Measurements from ENCODE around the gene TPSB2. TPM values are rescaled to one million over a fixed set of nuclear protein-coding genes. Genes with fewer than 3 reads are reported as not detected.

TPSB2 gene
- total RNA-seq, 1 donor from 2014 or later: not detected

GRCh38 chr16:1263591-1264344, 33.8 kb upstream of the TPSB2 start:
- H3K4me3 Mint-ChIP-seq (ENCODE audit: low read depth): no peak overlapping the region
- TF ChIP-seq CTCF (IDR thresholded peaks at IDR 0.05; ENCODE audit: unreplicated experiment): no peak

GRCh38 chr16:1262846-1263221, 32.9 kb upstream of the TPSB2 start:
- Mint-ChIP-seq H3K4me1 (ENCODE audit: low read depth) (no peaks in the 10 kb centered on the region), H3K36me3 (ENCODE audit: insufficient read depth) (no peaks in the 10 kb centered on the region)
- TF ChIP-seq CTCF (IDR thresholded peaks at IDR 0.05; ENCODE audit: unreplicated experiment): no peak

More at GRCh38 chr16:1263591-1264344, 33.8 kb upstream of the TPSB2 start:
- H3K36me3 Mint-ChIP-seq (ENCODE audit: insufficient read depth): no peaks in the 10 kb centered on the region
- no peaks in the 10 kb centered on the region for H3K4me1 Mint-ChIP-seq (ENCODE audit: low read depth)
- no peak for DNase-seq (ENCODE audit: low spot score, unreplicated experiment)
- no peak overlapping the region for H3K27ac Mint-ChIP-seq
- H3K27me3 Mint-ChIP-seq: peaks cover 25% of the 10 kb centered on the region
- H3K9me3 Mint-ChIP-seq (ENCODE audit: low read depth): no peaks in the 10 kb centered on the region

GRCh38 chr16:1262210-1262845, 32.3 kb upstream of the TPSB2 start:
- TF ChIP-seq CTCF (IDR thresholded peaks at IDR 0.05; ENCODE audit: unreplicated experiment): no peak
- DNase-seq (ENCODE audit: low spot score, unreplicated experiment): no peak
- Mint-ChIP-seq H3K4me1 (ENCODE audit: low read depth) (no peaks in the 10 kb centered on the region), H3K27ac (no peak overlapping the region), H3K4me3 (ENCODE audit: low read depth) (no peak overlapping the region), H3K9me3 (ENCODE audit: low read depth) (no peaks in the 10 kb centered on the region), H3K27me3 (peaks cover 25% of the 10 kb centered on the region), H3K36me3 (ENCODE audit: insufficient read depth) (no peaks in the 10 kb centered on the region)

More at GRCh38 chr16:1262846-1263221, 32.9 kb upstream of the TPSB2 start:
- Mint-ChIP-seq H3K4me3 (ENCODE audit: low read depth) (no peak overlapping the region), H3K27ac (no peak overlapping the region), H3K9me3 (ENCODE audit: low read depth) (no peaks in the 10 kb centered on the region), H3K27me3 (peaks cover 25% of the 10 kb centered on the region)
- no peak for DNase-seq (ENCODE audit: low spot score, unreplicated experiment)

- Mint-ChIP-seq H3K27me3 (peaks cover 22% of the 10 kb centered on the region), H3K9me3 (ENCODE audit: low read depth) (no peaks in the 10 kb centered on the region), H3K4me1 (ENCODE audit: low read depth) (no peaks in the 10 kb centered on the region), H3K36me3 (ENCODE audit: insufficient read depth) (no peaks in the 10 kb centered on the region), H3K4me3 (ENCODE audit: low read depth) (no peak overlapping the region), H3K27ac (no peak overlapping the region)
- no peak for DNase-seq (ENCODE audit: low spot score, unreplicated experiment)
- TF ChIP-seq CTCF (IDR thresholded peaks at IDR 0.05; ENCODE audit: unreplicated experiment): no peak
These were observed 31.3 kb upstream of the TPSB2 start for GRCh38 chr16:1261131-1261892.

GRCh38 chr16:1260101-1260680, 30.2 kb upstream of the TPSB2 start:
- H3K27ac Mint-ChIP-seq: no peak overlapping the region
- no peaks in the 10 kb centered on the region for H3K36me3 Mint-ChIP-seq (ENCODE audit: insufficient read depth)
- no peaks in the 10 kb centered on the region for H3K9me3 Mint-ChIP-seq (ENCODE audit: low read depth)
- DNase-seq (ENCODE audit: low spot score, unreplicated experiment): no peak
- peaks cover 20% of the 10 kb centered on the region for H3K27me3 Mint-ChIP-seq
- TF ChIP-seq CTCF (IDR thresholded peaks at IDR 0.05; ENCODE audit: unreplicated experiment): no peak
- no peak overlapping the region for H3K4me3 Mint-ChIP-seq (ENCODE audit: low read depth)
- H3K4me1 Mint-ChIP-seq (ENCODE audit: low read depth): no peaks in the 10 kb centered on the region

Data from progenitor cell of endocrine pancreas (in vitro differentiated cells).